HepG2 (cell line): Measurements from ENCODE around the gene MAFB. TPM values are rescaled to one million over a fixed set of nuclear protein-coding genes. Genes with fewer than 3 reads are reported as not detected.

ENCODE experiments used
- ATAC-seq: fragments of 200-7000 bp; cut with Tn5 transposase; 3 replicates; pipeline ENCODE4 v1.9.1; 2020; ENCODE audit warnings: mild to moderate bottlenecking, moderate library complexity
- BruUV-seq: library from RNA; stranded (reverse); fragments of 400-500 nt; replicated peaks from 2 replicates; lab custom pipeline; 2021; lab: Mats Ljungman, UMichigan
- CTCF ChIA-PET: fragments of 300-600 bp; formaldehyde crosslinking; extraction: SDS; loops from one replicate; lab custom pipeline; 2021; ENCODE audit warnings: low total read pairs, inconsistent platforms, low intra/inter-chr PET ratio; lab: Yijun Ruan, JAX
- POLR2A ChIA-PET: fragments of 350-600 bp; sonication (Branson Sonifier 250); formaldehyde crosslinking; loops from one replicate; lab custom pipeline; 2020; ENCODE audit warnings: antibody characterized with exemption, inconsistent platforms; lab: Yijun Ruan, JAX
- DNase-seq: peaks from one replicate; pipeline ENCODE4 v3.0.0-alpha.2; 2015; ENCODE audit warnings: low spot score
- FAIRE-seq: peaks from 3 replicates; lab custom pipeline; 2011; peaks lifted over from hg19 to GRCh38; lab: Jason Lieb, UNC
- H2AFZ ChIP-seq: one replicate; pipeline ENCODE4 v1.6.1; 2011; ENCODE audit warnings: low read length, inconsistent platforms
- H3K27ac ChIP-seq: fragments of 300-600 bp; 3 replicates; pipeline ENCODE4 v1.8.0; 2011; ENCODE audit warnings: mixed run types, mild to moderate bottlenecking, mixed read lengths, low read length, inconsistent platforms; ENCODE audit not compliant: insufficient read depth; ENCODE audit errors: extremely low read length
- H3K27me3 ChIP-seq, 2 experiments: fragments of 200-600 bp in 1 of 2; 2 replicates in 1 of 2; 3 replicates in 1 of 2; pipeline versions ENCODE4 v1.6.0 to v1.8.0; 2011; ENCODE audit warnings: low read length in 2 of 2, mild to moderate bottlenecking in 2 of 2, moderate library complexity in 2 of 2, inconsistent platforms in 1 of 2; ENCODE audit not compliant: insufficient read depth in 2 of 2, control insufficient read depth in 1 of 2
- H3K36me3 ChIP-seq, 2 experiments: fragments of 200-600 bp in 1 of 2; replicated peaks in 1 of 2; 2 replicates in 1 of 2; 3 replicates in 1 of 2; pipeline versions ENCODE4 v1.5.1 to v1.8.0; 2011; ENCODE audit warnings: low read length in 2 of 2, inconsistent platforms in 1 of 2; ENCODE audit not compliant: insufficient read depth in 2 of 2, control insufficient read depth in 1 of 2
- H3K4me1 ChIP-seq: 2 replicates; pipeline ENCODE4 v1.5.1; 2012; ENCODE audit warnings: low read length, inconsistent platforms; ENCODE audit not compliant: insufficient read depth
- H3K4me2 ChIP-seq: 2 replicates; pipeline ENCODE4 v1.6.0; 2011; ENCODE audit warnings: low read depth, low read length, inconsistent platforms
- H3K4me3 ChIP-seq, 3 experiments: fragments of 200-600 bp in 1 of 3; sonication (generic), shearing (Covaris generic) in 1 of 3; replicated peaks in 1 of 3; 2 replicates each; pipeline ENCODE4 v1.5.1; 2011 to 2016; ENCODE audit warnings: low read length in 3 of 3, inconsistent platforms in 2 of 3, low read depth in 2 of 3, mild to moderate bottlenecking in 2 of 3, control low read depth in 1 of 3, mixed read lengths in 1 of 3; ENCODE audit not compliant: insufficient read depth in 1 of 3
- H3K79me2 ChIP-seq: one replicate; pipeline ENCODE4 v1.6.1; 2011; ENCODE audit warnings: low read length, inconsistent platforms; ENCODE audit not compliant: insufficient read depth
- H3K9ac ChIP-seq: 2 replicates; pipeline ENCODE4 v1.6.0; 2011; ENCODE audit warnings: mild to moderate bottlenecking, low read depth, low read length, inconsistent platforms; ENCODE audit not compliant: insufficient read depth
- H3K9me3 ChIP-seq: 2 replicates; pipeline ENCODE4 v1.5.1; 2012; ENCODE audit warnings: mild to moderate bottlenecking, low read length
- H4K20me1 ChIP-seq: 2 replicates; pipeline ENCODE4 v1.6.0; 2011; ENCODE audit warnings: inconsistent platforms, mild to moderate bottlenecking, low read length, moderate library complexity; ENCODE audit not compliant: insufficient read depth
- ATM ChIP-seq: fragments of 450-650 bp; IDR thresholded peaks from 2 replicates; pipeline ENCODE4 v1.7.1; 2017; ENCODE audit warnings: mild to moderate bottlenecking, borderline replicate concordance
- BORCS8-MEF2B ChIP-seq: sonication (generic); formaldehyde crosslinking; IDR thresholded peaks from 2 replicates; pipeline ENCODE4 v1.8.0; 2022; ENCODE audit warnings: mild to moderate bottlenecking, missing genetic modification reagents
- FOSL1 ChIP-seq: sonication (generic); formaldehyde crosslinking; IDR thresholded peaks from 2 replicates; pipeline ENCODE4 v1.9.0; 2021; ENCODE audit warnings: missing genetic modification reagents, borderline replicate concordance
- FOXA1 ChIP-seq, 2 experiments: fragments of 450-650 bp in 1 of 2; sonication (generic) in 1 of 2; formaldehyde crosslinking in 1 of 2; IDR thresholded peaks; 2 replicates each; pipeline versions ENCODE4 v1.4.0 to v1.6.1; 2016 to 2020; ENCODE audit warnings: missing genetic modification reagents in 1 of 2
- FOXK2 ChIP-seq: fragments of 450-650 bp; IDR thresholded peaks from 2 replicates; pipeline ENCODE4 v1.6.1; 2016
- HHEX ChIP-seq: IDR thresholded peaks from 2 replicates; pipeline ENCODE4 v1.6.1; 2016; ENCODE audit warnings: control low read depth
- IKZF1 ChIP-seq: fragments of 450-650 bp; IDR thresholded peaks from 2 replicates; pipeline ENCODE4 v1.7.1; 2016
- KDM5A ChIP-seq: fragments of 200-600 bp; sonication (generic); IDR thresholded peaks from 2 replicates; pipeline ENCODE4 v1.7.0; 2018; ENCODE audit warnings: antibody characterized with exemption, mild to moderate bottlenecking, low read length, borderline replicate concordance
- KLF13 ChIP-seq: sonication (generic); formaldehyde crosslinking; IDR thresholded peaks from 2 replicates; pipeline ENCODE4 v1.4.0; 2020; ENCODE audit warnings: mild to moderate bottlenecking, missing genetic modification reagents
- PHB2 ChIP-seq: fragments of 450-650 bp; IDR thresholded peaks from 2 replicates; pipeline ENCODE4 v1.6.1; 2018; ENCODE audit not compliant: partially characterized antibody
- PLRG1 ChIP-seq: fragments of 450-650 bp; conservative IDR thresholded peaks from 2 replicates; pipeline ENCODE4 v1.6.1; 2016
- RAD51 ChIP-seq: fragments of 450-650 bp; IDR thresholded peaks from 2 replicates; pipeline ENCODE4 v1.6.1; 2016; ENCODE audit warnings: borderline replicate concordance
- RBFOX2 ChIP-seq: fragments of 200-400 bp; formaldehyde crosslinking; IDR thresholded peaks from 2 replicates; pipeline ENCODE4 v1.6.1; 2017; ENCODE audit warnings: low read depth, mild to moderate bottlenecking, low read length
- SKI ChIP-seq: fragments of 450-650 bp; IDR thresholded peaks from one replicate; pipeline ENCODE4 v1.6.1; 2018; ENCODE audit warnings: mild to moderate bottlenecking; ENCODE audit not compliant: partially characterized antibody
- SRY ChIP-seq: sonication (generic); formaldehyde crosslinking; IDR thresholded peaks from 2 replicates; pipeline ENCODE4 v1.8.0; 2022; ENCODE audit warnings: mild to moderate bottlenecking, missing genetic modification reagents
- TIGD3 ChIP-seq: sonication (generic); formaldehyde crosslinking; IDR thresholded peaks from 2 replicates; pipeline ENCODE4 v1.5.1; 2020; ENCODE audit warnings: mild to moderate bottlenecking, missing genetic modification reagents, borderline replicate concordance
- ZFX ChIP-seq: sonication (generic); formaldehyde crosslinking; IDR thresholded peaks from 2 replicates; pipeline ENCODE4 v1.4.0; 2020; ENCODE audit warnings: mild to moderate bottlenecking, low read depth, missing genetic modification reagents, moderate library complexity
- ZNF207 ChIP-seq: fragments of 450-650 bp; IDR thresholded peaks from 2 replicates; pipeline ENCODE4 v1.6.1; 2016; ENCODE audit warnings: antibody characterized with exemption, borderline replicate concordance
- ZNF33A ChIP-seq: sonication (generic); formaldehyde crosslinking; IDR thresholded peaks from 2 replicates; pipeline ENCODE4 v1.5.1; 2020; ENCODE audit warnings: missing genetic modification reagents, mild to moderate bottlenecking, moderate library complexity, borderline replicate concordance
- ZNF674 ChIP-seq: sonication (generic); formaldehyde crosslinking; IDR thresholded peaks from 2 replicates; pipeline ENCODE4 v1.5.0; 2020; ENCODE audit warnings: low read depth, mild to moderate bottlenecking, missing genetic modification reagents
- WGBS: methylation state at CpG from one replicate; pipeline ENCODE4 v1.1.6; 2017; ENCODE audit warnings: low lambda C conversion rate; 5-methylcytosine and 5-hydroxymethylcytosine counted together
- in situ Hi-C: cut with HindIII; loops from 2 replicates; pipeline ENCODE4 v1.10.0; 2017; ENCODE audit warnings: low pct_unique_long_range_greater_than_20kb; ENCODE audit not compliant: extremely low pct_ligation_motif_present
- intact Hi-C: fragments of 100-400 bp; cut with micrococcal nuclease; formaldehyde crosslinking; loops from one replicate; pipeline ENCODE4 v1.10.0; 2022; ENCODE audit not compliant: unreplicated experiment
- polyA plus RNA-seq, 8 experiments: library from polyadenylated mRNA; depleted of rRNA in 3 of 8; stranded (reverse) in 7 of 8; unstranded in 1 of 8; fragments of >200 nt; fragmentation: Illumina TruSeq in 4 of 8; extraction: Trizol in 4 of 8; gene quantifications; 2 replicates each; pipeline versions ENCODE4 v1.2.1 to v1.2.3, GENCODE V29; 2011 to 2016; ENCODE audit warnings: low read depth in 4 of 8, missing spikeins in 1 of 8, mixed read lengths in 1 of 8; ENCODE audit not compliant: insufficient read depth in 1 of 8
- total RNA-seq, 5 experiments: library from RNA; depleted of rRNA; stranded (reverse); fragments of >200 nt; fragmentation: Illumina TruSeq; extraction: Trizol; gene quantifications; 2 replicates each; pipeline ENCODE4 v1.2.3, GENCODE V29; 2016; ENCODE audit warnings: low read depth in 1 of 5
- TF ChIP-seq, protein P1 (sequence below): sonication (generic); formaldehyde crosslinking; conservative IDR thresholded peaks from 2 replicates; pipeline ENCODE4 v1.4.0; 2020; ENCODE audit warnings: missing genetic modification reagents
- TF ChIP-seq, protein P2 (sequence below): sonication (generic); formaldehyde crosslinking; IDR thresholded peaks from 2 replicates; pipeline ENCODE4 v1.5.0; 2020; ENCODE audit warnings: missing genetic modification reagents

The MAFB gene
- total and polyA plus RNA-seq, 2 of the 13 experiments (the other 11 are each of a cell fraction or from before 2014, with no cell fraction given): 0.08 to 0.11 TPM

GRCh38 chr20:40667503-40667902 is 21.5 kb downstream of the MAFB start:
- Histone ChIP-seq H4K20me1 (no peaks in the 10 kb centered on the region), H3K27me3 (no peaks in the 10 kb centered on the region), H3K27ac (no peak overlapping the region), H3K79me2 (no peaks in the 10 kb centered on the region), H2AFZ (no peak overlapping the region), H3K4me2 (no peak overlapping the region), H3K4me3 (no peak overlapping the region), H3K36me3 (no peaks in the 10 kb centered on the region), H3K9ac (no peak overlapping the region), H3K4me1 (peaks cover 32% of the 10 kb centered on the region), H3K9me3 (no peaks in the 10 kb centered on the region)
- in situ Hi-C loops: no loop called here
- ChIA-PET POLR2A (no interaction called here), CTCF (no interaction called here)
- BruUV-seq: no TSS peak
- ATAC-seq: no peak
- intact Hi-C loops: no loop called here
- WGBS: 80% methylated on average over 3 of the region's 3 CpGs
- FAIRE-seq: no peak
- no peak for DNase-seq
- TF ChIP-seq ZFX (no peak), ZNF207 (0 out of 2 replicates have a peak, but pooled peaks have one; percentile 70), RAD51 (peak; percentile 51; the same call in 1 of the 2 replicates), ZNF33A (CRISPR knock-in tag) (no peak), SKI (no peak), PLRG1 (peak; percentile 7; the same call in 1 of the 2 replicates), BORCS8-MEF2B (CRISPR knock-in tag) (no peak), PHB2 (peak; percentile 13), HHEX (CRISPR knock-in tag) (no peak), ATM (0 out of 2 replicates have a peak, but pooled peaks have one; percentile 49), IKZF1 (peak; percentile 90; the same call in 1 of the 2 replicates), KDM5A (no peak), FOSL1 (CRISPR knock-in tag) (no peak), ZNF674 (CRISPR knock-in tag) (no peak), KLF13 (CRISPR knock-in tag) (0 out of 2 replicates have a peak, but pooled peaks have one; percentile 56), SRY (CRISPR knock-in tag) (no peak), FOXK2 (peak; percentile 35; the same call in 1 of the 2 replicates), RBFOX2 (no peak), TIGD3 (CRISPR knock-in tag) (no peak), FOXA1 (IDR thresholded peaks at IDR 0.05) (peak; percentile 56; the same call in 1 of the 2 replicates), FOXA1 (CRISPR knock-in tag; IDR thresholded peaks at IDR 0.05) (no peak)
- TF ChIP-seq, protein P1, sequence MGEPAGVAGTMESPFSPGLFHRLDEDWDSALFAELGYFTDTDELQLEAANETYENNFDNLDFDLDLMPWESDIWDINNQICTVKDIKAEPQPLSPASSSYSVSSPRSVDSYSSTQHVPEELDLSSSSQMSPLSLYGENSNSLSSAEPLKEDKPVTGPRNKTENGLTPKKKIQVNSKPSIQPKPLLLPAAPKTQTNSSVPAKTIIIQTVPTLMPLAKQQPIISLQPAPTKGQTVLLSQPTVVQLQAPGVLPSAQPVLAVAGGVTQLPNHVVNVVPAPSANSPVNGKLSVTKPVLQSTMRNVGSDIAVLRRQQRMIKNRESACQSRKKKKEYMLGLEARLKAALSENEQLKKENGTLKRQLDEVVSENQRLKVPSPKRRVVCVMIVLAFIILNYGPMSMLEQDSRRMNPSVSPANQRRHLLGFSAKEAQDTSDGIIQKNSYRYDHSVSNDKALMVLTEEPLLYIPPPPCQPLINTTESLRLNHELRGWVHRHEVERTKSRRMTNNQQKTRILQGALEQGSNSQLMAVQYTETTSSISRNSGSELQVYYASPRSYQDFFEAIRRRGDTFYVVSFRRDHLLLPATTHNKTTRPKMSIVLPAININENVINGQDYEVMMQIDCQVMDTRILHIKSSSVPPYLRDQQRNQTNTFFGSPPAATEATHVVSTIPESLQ: no peak
- TF ChIP-seq, protein P2, sequence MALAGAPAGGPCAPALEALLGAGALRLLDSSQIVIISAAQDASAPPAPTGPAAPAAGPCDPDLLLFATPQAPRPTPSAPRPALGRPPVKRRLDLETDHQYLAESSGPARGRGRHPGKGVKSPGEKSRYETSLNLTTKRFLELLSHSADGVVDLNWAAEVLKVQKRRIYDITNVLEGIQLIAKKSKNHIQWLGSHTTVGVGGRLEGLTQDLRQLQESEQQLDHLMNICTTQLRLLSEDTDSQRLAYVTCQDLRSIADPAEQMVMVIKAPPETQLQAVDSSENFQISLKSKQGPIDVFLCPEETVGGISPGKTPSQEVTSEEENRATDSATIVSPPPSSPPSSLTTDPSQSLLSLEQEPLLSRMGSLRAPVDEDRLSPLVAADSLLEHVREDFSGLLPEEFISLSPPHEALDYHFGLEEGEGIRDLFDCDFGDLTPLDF (CRISPR knock-in tag): no peak
